CD8-positive, alpha-beta memory T cell (primary cell): ENCODE measurements around the gene SMYD4. TPM values are rescaled to one million over a fixed set of nuclear protein-coding genes. Genes with fewer than 3 reads are reported as not detected.

Source experiments
- CTCF ChIA-PET: fragments of 350-600 bp; sonication (Branson Sonifier 250); formaldehyde crosslinking; loops from one replicate; lab custom pipeline; 2021; ENCODE audit warnings: antibody characterized with exemption; lab: Charles Lee
- POLR2A ChIA-PET: fragments of 350-600 bp; sonication (Branson Sonifier 250); formaldehyde crosslinking; loops from one replicate; lab custom pipeline; 2021; ENCODE audit warnings: antibody characterized with exemption; lab: Charles Lee
- DNase-seq, 5 donors: peaks; one replicate each; pipeline versions ENCODE4 v3.0.0 to v3.0.0-alpha.2; 2020 to 2022; ENCODE audit warnings: mixed read lengths in 1 of 5
- H3K27ac ChIP-seq: one replicate; pipeline ENCODE4 v1.7.0; 2013; ENCODE audit warnings: low read depth, mild to moderate bottlenecking, low read length, moderate library complexity
- H3K27me3 ChIP-seq: 2 replicates; pipeline ENCODE4 v1.7.0; 2013; ENCODE audit warnings: low read length, mild to moderate bottlenecking; ENCODE audit not compliant: insufficient read depth, poor library complexity, severe bottlenecking
- H3K36me3 ChIP-seq: 2 replicates; pipeline ENCODE4 v1.7.0; 2013; ENCODE audit warnings: mild to moderate bottlenecking, low read length, moderate library complexity; ENCODE audit not compliant: insufficient read depth
- H3K4me1 ChIP-seq: 2 replicates; pipeline ENCODE4 v1.7.0; 2013; ENCODE audit warnings: mild to moderate bottlenecking, low read length, moderate library complexity; ENCODE audit not compliant: insufficient read depth
- H3K4me3 ChIP-seq: 2 replicates; pipeline ENCODE4 v1.7.0; 2013; ENCODE audit warnings: mild to moderate bottlenecking, low read length
- H3K9me3 ChIP-seq: 2 replicates; pipeline ENCODE4 v1.7.0; 2013; ENCODE audit warnings: mild to moderate bottlenecking, low read length
- H3K27ac Mint-ChIP-seq, 8 donors: one replicate each; pipeline ENCODE4 v1.8.0; 2020 to 2021; ENCODE audit warnings: mixed read lengths in 8 of 8, mild to moderate bottlenecking in 6 of 8, inconsistent platforms in 3 of 8, moderate library complexity in 3 of 8
- H3K27me3 Mint-ChIP-seq, 2 donors: one replicate each; pipeline ENCODE4 v1.8.0; 2020 to 2021; ENCODE audit warnings: mixed read lengths in 2 of 2, mild to moderate bottlenecking in 1 of 2, moderate library complexity in 1 of 2
- H3K36me3 Mint-ChIP-seq, 3 donors: one replicate each; pipeline ENCODE4 v1.8.0; 2020 to 2021; ENCODE audit warnings: mixed read lengths in 3 of 3, inconsistent platforms in 1 of 3, mild to moderate bottlenecking in 1 of 3
- H3K4me1 Mint-ChIP-seq, 3 donors: one replicate each; pipeline ENCODE4 v1.8.0; 2020 to 2021; ENCODE audit warnings: mixed read lengths in 3 of 3, inconsistent platforms in 1 of 3, mild to moderate bottlenecking in 1 of 3
- H3K4me3 Mint-ChIP-seq, 7 donors: one replicate each; pipeline ENCODE4 v1.8.0; 2020 to 2021; ENCODE audit warnings: mixed read lengths in 7 of 7, mild to moderate bottlenecking in 6 of 7, moderate library complexity in 4 of 7, inconsistent platforms in 2 of 7
- H3K9me3 Mint-ChIP-seq, 5 donors: one replicate each; pipeline ENCODE4 v1.8.0; 2020 to 2022; ENCODE audit warnings: mixed read lengths in 5 of 5, mild to moderate bottlenecking in 3 of 5, moderate library complexity in 2 of 5, inconsistent platforms in 1 of 5
- polyA plus RNA-seq: library from polyadenylated mRNA; unstranded; fragments of 300-500 nt; fragmentation: Illumina TruSeq; gene quantifications from one replicate; pipeline ENCODE4 v1.2.3, GENCODE V29; 2021
- total RNA-seq, 2 experiments: library from RNA; stranded (reverse); gene quantifications; one replicate each; pipeline ENCODE4 v1.2.3, GENCODE V29; 2021

The SMYD4 gene
- total and polyA plus RNA-seq, 3 experiments from 2014 or later, result 16.4 to 20.1 (median 18.7) TPM

GRCh38 chr17:1753767-1754429 lies 75.8 kb downstream of the SMYD4 start:
- H3K27me3 ChIP-seq, result no peaks in the 10 kb centered on the region
- Mint-ChIP-seq H3K27ac (peak overlapping the region in 1 of 8 donors; percentile 79), H3K4me3 (no peak overlapping the region), H3K4me1 (peaks cover 0 to 3% (median 0%) of the 10 kb centered on the region in 3 donors), H3K27me3 (peaks cover 1 to 8% of the 10 kb centered on the region in 2 donors), H3K36me3 (no peaks in the 10 kb centered on the region), H3K9me3 (no peaks in the 10 kb centered on the region)
- no peaks in the 10 kb centered on the region for H3K9me3 ChIP-seq
- no peak overlapping the region for H3K27ac ChIP-seq
- H3K4me1 ChIP-seq, result no peaks in the 10 kb centered on the region
- H3K4me3 ChIP-seq, result no peak overlapping the region
- no peak for DNase-seq
- H3K36me3 ChIP-seq, result no peaks in the 10 kb centered on the region
- POLR2A ChIA-PET, result no interaction called here
- CTCF ChIA-PET, result no interaction called here

GRCh38 chr17:1752425-1753262 lies 77.1 kb downstream of the SMYD4 start:
- no peaks in the 10 kb centered on the region for H3K27me3 ChIP-seq
- H3K4me3 ChIP-seq, result no peak overlapping the region
- DNase-seq, result no peak
- H3K27ac ChIP-seq, result no peak overlapping the region
- Mint-ChIP-seq H3K27me3 (peaks cover 0 to 4% of the 10 kb centered on the region in 2 donors), H3K36me3 (no peaks in the 10 kb centered on the region), H3K4me3 (no peak overlapping the region), H3K27ac (peak overlapping the region in 3 of 8 donors; percentile 17 to 73 (median 47)), H3K9me3 (no peaks in the 10 kb centered on the region), H3K4me1 (no peaks in the 10 kb centered on the region)
- no peaks in the 10 kb centered on the region for H3K36me3 ChIP-seq
- H3K9me3 ChIP-seq, result no peaks in the 10 kb centered on the region
- H3K4me1 ChIP-seq, result no peaks in the 10 kb centered on the region
- ChIA-PET CTCF (interaction anchor here (1.4 kb wide), 1 partner anchor 32 kb away, joined by 3 read pairs; no protein-coding TSS in a partner anchor), POLR2A (no interaction called here)

DNA sequence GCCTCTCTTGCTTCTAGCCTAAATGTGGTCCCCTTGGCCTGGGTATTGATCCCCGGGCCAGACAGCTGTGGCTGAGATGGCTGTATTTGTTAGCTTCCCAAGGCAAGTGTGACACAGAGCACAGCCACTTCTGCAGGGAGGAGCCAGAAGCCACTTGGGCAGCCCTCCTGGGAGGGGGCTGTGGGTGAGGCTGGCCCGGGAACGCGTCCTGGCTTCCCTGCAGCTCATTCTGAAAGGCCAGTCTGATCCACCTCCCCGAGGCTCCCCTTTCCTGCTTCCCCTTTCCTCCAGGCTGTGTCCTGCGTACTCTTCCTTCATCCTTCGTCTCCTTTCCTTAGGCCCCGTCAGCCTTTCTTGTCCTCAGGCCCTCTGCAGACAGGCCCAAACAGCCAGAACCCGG lies 79.1 kb downstream of the SMYD4 start:
- no peaks in the 10 kb centered on the region for H3K27me3 Mint-ChIP-seq
- CTCF ChIA-PET, result interaction anchor here (0.6 kb wide), 1 partner anchor 42 kb away, joined by 6 read pairs; no protein-coding TSS in a partner anchor
- H3K9me3 Mint-ChIP-seq, result no peaks in the 10 kb centered on the region
- no peak for DNase-seq
- POLR2A ChIA-PET, result no interaction called here
- Histone ChIP-seq H3K36me3 (no peaks in the 10 kb centered on the region), H3K4me3 (no peak overlapping the region), H3K9me3 (no peaks in the 10 kb centered on the region), H3K4me1 (no peaks in the 10 kb centered on the region), H3K27me3 (no peaks in the 10 kb centered on the region), H3K27ac (no peak overlapping the region)
- no peaks in the 10 kb centered on the region for H3K36me3 Mint-ChIP-seq
- H3K4me1 Mint-ChIP-seq, result no peaks in the 10 kb centered on the region
- H3K27ac Mint-ChIP-seq, result no peak overlapping the region
- H3K4me3 Mint-ChIP-seq, result no peak overlapping the region

DNA sequence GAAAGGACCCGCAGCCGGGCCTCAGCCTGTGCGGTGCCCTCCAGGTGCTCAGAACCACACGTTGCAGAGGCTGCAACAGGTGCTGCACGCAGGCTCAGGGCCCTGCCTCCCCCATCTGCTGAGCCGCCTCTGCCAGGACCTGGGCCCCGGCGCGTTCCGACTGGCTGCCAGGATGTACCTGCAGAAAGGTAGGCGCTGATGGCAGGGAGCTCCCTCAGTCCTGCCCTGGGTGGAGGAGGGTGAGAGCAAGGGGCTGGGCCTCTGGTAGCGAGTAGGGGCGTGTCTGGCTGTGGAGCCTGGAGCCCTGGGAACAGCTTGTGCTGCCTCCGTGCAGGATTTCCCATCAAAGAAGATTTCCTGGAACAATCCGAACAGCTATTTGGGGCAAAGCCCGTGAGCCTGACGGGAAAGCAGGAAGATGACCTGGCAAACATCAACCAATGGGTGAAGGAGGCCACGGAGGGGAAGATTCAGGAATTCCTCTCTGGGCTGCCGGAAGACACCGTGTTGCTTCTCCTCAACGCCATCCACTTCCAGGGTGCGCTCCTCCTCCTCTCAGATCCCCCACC lies 82.6 kb downstream of the SMYD4 start:
- POLR2A ChIA-PET, result no interaction called here
- no peaks in the 10 kb centered on the region for H3K36me3 Mint-ChIP-seq

DNA sequence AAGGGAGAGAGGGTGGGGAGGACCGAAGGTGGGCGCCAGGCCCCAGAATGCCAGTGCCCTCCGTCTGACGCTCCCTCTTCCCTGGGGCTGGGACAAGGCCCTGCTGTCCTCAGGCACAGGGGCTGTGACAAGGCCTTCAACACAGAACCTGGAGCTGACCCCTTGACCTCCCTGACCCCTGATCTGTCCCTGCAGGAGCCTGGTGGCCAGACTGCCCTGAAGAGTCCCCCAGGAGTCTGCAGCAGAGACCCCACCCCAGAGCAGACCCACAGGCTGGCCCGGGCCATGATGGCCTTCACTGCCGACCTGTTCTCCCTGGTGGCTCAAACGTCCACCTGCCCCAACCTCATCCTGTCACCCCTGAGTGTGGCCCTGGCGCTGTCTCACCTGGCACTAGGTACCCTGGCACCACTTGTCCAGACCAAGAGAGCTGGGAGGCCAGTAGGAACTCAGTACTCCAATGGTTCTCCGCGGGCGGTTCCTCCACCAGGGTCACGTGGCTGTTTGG lies 84.1 kb downstream of the SMYD4 start:
- DNase-seq, result no peak
- Histone ChIP-seq H3K36me3 (no peaks in the 10 kb centered on the region), H3K27ac (no peak overlapping the region), H3K9me3 (no peaks in the 10 kb centered on the region), H3K27me3 (no peaks in the 10 kb centered on the region), H3K4me3 (no peak overlapping the region), H3K4me1 (no peaks in the 10 kb centered on the region)
- POLR2A ChIA-PET, result no interaction called here
- Mint-ChIP-seq H3K27me3 (no peaks in the 10 kb centered on the region), H3K9me3 (no peaks in the 10 kb centered on the region), H3K4me3 (no peak overlapping the region), H3K4me1 (no peaks in the 10 kb centered on the region), H3K27ac (no peak overlapping the region), H3K36me3 (no peaks in the 10 kb centered on the region)
- CTCF ChIA-PET, result no interaction called here

More for the DNA sequence above, 82.6 kb downstream of the SMYD4 start:
- Histone ChIP-seq H3K4me1 (no peaks in the 10 kb centered on the region), H3K27ac (no peak overlapping the region), H3K36me3 (no peaks in the 10 kb centered on the region), H3K27me3 (no peaks in the 10 kb centered on the region), H3K4me3 (no peak overlapping the region), H3K9me3 (no peaks in the 10 kb centered on the region)
- H3K4me3 Mint-ChIP-seq, result no peak overlapping the region
- CTCF ChIA-PET, result no interaction called here
- no peaks in the 10 kb centered on the region for H3K4me1 Mint-ChIP-seq
- no peaks in the 10 kb centered on the region for H3K9me3 Mint-ChIP-seq
- no peak overlapping the region for H3K27ac Mint-ChIP-seq
- H3K27me3 Mint-ChIP-seq, result no peaks in the 10 kb centered on the region
- DNase-seq, result no peak

DNA sequence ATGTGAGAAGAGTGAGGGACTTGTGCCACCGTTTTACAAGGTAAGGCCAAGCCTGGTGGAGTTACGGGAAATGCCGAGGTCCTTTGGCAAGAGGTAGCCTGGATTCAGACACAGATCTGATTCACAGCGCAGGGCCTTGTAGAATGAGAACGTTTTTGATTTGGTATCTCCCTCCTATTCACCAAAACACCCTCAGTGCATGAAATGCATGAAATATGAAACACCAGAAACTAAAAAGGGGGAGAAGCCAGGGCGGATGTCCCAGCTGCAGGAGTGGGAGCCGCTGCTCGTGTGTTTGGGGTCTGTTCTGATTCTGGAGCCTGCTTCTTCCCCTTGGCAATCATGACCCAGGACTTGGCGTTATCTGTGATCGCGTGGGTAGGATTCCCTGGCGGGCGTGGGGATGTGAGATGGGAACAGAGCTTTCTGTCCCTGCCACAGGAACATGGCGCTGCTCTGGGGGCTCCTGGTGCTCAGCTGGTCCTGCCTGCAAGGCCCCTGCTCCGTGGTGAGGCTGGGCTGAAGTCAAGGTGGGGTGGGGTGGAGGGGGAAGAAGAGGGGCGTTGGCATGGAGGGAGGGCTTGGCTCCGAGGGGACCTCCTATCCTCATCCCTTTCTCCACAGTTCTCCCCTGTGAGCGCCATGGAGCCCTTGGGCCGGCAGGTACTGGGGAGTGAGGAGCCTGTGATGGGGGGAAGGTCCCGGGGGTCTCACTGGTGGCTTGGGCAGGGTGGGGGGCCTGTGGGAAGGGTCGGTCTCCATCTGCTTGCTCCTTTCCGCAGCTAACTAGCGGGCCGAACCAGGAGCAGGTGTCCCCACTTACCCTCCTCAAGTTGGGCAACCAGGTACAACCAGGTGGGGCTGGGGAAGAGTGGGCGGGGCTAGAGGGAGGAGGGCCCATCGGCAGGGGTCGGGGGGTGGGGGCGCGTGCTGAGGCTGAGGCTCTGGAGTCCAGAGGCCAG lies 84.9 kb downstream of the SMYD4 start:
- CTCF ChIA-PET, result no interaction called here
- H3K9me3 Mint-ChIP-seq, result no peaks in the 10 kb centered on the region
- no peak for DNase-seq
- H3K4me1 Mint-ChIP-seq, result no peaks in the 10 kb centered on the region
- H3K36me3 ChIP-seq, result no peaks in the 10 kb centered on the region
- no peaks in the 10 kb centered on the region for H3K4me1 ChIP-seq
- peak overlapping the region in 1 of 8 donors; percentile 78 for H3K27ac Mint-ChIP-seq
- H3K27me3 ChIP-seq, result no peaks in the 10 kb centered on the region
- no peaks in the 10 kb centered on the region for H3K27me3 Mint-ChIP-seq
- no peaks in the 10 kb centered on the region for H3K9me3 ChIP-seq
- H3K4me3 ChIP-seq, result no peak overlapping the region
- no peak overlapping the region for H3K4me3 Mint-ChIP-seq
- no peak overlapping the region for H3K27ac ChIP-seq
- H3K36me3 Mint-ChIP-seq, result no peaks in the 10 kb centered on the region
- POLR2A ChIA-PET, result no interaction called here

DNA sequence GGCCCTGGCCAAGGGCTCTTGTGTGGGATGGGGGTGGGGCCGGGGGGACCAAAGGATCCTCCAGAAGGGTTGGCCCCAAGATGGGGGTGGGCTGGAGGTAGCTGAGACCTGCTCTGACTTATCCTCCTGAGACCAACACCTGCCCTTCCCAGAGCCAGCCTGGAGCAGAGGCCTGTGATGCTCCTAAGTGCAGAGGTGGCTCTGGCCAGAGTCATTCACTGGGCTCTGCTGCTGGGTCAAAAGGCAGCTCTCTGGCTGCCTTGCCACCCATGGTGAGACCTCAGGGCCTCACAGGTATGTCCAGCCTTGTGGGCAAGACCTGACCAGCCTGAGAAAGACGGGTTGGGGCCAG lies 86.6 kb downstream of the SMYD4 start:
- Mint-ChIP-seq H3K4me3 (no peak overlapping the region), H3K9me3 (no peaks in the 10 kb centered on the region), H3K36me3 (peaks cover 0 to 2% (median 0%) of the 10 kb centered on the region in 3 donors), H3K27ac (no peak overlapping the region), H3K4me1 (no peaks in the 10 kb centered on the region), H3K27me3 (no peaks in the 10 kb centered on the region)
- H3K9me3 ChIP-seq, result no peaks in the 10 kb centered on the region
- H3K4me3 ChIP-seq, result no peak overlapping the region
- CTCF ChIA-PET, result interaction anchor here (0.5 kb wide), 1 partner anchor 21 kb away, joined by 3 read pairs; no protein-coding TSS in a partner anchor
- DNase-seq, result no peak
- no peaks in the 10 kb centered on the region for H3K36me3 ChIP-seq
- no peak overlapping the region for H3K27ac ChIP-seq
- POLR2A ChIA-PET, result no interaction called here
- no peaks in the 10 kb centered on the region for H3K27me3 ChIP-seq
- no peaks in the 10 kb centered on the region for H3K4me1 ChIP-seq
